Measurements from ENCODE around the gene EPB41L4A.

EPB41L4A gene

GRCh38 chr5:112127861-112128260 is 291.2 kb downstream of the EPB41L4A start:
- Histone ChIP-seq H3K9ac (no peak overlapping the region), H3K4me3 (IDR thresholded peaks at IDR 0.05; ENCODE audit: insufficient read depth, low read depth, low read length) (no peak overlapping the region), H3K27ac (no peak overlapping the region), H3K4me1 (ENCODE audit: low read depth, poor library complexity, severe bottlenecking) (no peaks in the 10 kb centered on the region), H3K36me3 (ENCODE audit: insufficient read depth) (no peaks in the 10 kb centered on the region), H3K4me2 (no peak overlapping the region), H2AFZ (ENCODE audit: low read depth) (no peak overlapping the region), H3K79me2 (ENCODE audit: insufficient read depth, low read depth) (no peaks in the 10 kb centered on the region), H3K27me3 (ENCODE audit: insufficient read depth, low read depth) (no peaks in the 10 kb centered on the region), H4K20me1 (ENCODE audit: insufficient read depth) (no peaks in the 10 kb centered on the region)
- TF ChIP-seq, protein P1, sequence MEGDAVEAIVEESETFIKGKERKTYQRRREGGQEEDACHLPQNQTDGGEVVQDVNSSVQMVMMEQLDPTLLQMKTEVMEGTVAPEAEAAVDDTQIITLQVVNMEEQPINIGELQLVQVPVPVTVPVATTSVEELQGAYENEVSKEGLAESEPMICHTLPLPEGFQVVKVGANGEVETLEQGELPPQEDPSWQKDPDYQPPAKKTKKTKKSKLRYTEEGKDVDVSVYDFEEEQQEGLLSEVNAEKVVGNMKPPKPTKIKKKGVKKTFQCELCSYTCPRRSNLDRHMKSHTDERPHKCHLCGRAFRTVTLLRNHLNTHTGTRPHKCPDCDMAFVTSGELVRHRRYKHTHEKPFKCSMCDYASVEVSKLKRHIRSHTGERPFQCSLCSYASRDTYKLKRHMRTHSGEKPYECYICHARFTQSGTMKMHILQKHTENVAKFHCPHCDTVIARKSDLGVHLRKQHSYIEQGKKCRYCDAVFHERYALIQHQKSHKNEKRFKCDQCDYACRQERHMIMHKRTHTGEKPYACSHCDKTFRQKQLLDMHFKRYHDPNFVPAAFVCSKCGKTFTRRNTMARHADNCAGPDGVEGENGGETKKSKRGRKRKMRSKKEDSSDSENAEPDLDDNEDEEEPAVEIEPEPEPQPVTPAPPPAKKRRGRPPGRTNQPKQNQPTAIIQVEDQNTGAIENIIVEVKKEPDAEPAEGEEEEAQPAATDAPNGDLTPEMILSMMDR (conservative IDR thresholded peaks at IDR 0.05; ENCODE audit: low read depth, low read length) = no peak

DNA sequence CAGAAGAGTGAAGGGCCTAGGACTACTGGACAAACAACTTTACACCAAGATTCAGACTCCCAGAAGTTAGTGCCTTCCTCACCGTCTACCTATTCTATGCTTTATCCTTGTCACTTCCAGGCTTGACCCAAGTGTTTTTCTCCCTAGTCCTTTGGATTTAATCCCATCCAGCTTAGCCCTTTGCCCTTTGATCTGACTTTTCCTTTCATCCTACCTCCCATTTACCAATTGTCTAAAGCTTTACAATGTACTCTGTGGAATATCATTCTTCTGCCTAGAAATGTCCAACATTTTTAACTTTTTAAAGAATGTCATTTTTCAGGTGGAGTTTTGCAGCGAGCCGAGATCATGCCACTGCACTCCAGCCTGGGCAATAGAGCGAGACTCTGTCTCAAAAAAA is 292.1 kb downstream of the EPB41L4A start:
- no peaks in the 10 kb centered on the region for H4K20me1 ChIP-seq (ENCODE audit: insufficient read depth)
- no peak overlapping the region for H3K4me3 ChIP-seq (IDR thresholded peaks at IDR 0.05; ENCODE audit: insufficient read depth, low read depth, low read length)
- TF ChIP-seq, protein P1 (conservative IDR thresholded peaks at IDR 0.05; ENCODE audit: low read depth, low read length) = no peak
- H3K79me2 ChIP-seq (ENCODE audit: insufficient read depth, low read depth) = no peaks in the 10 kb centered on the region
- no peaks in the 10 kb centered on the region for H3K4me1 ChIP-seq (ENCODE audit: low read depth, poor library complexity, severe bottlenecking)
- no peak overlapping the region for H3K27ac ChIP-seq
- H3K27me3 ChIP-seq (ENCODE audit: insufficient read depth, low read depth) = no peaks in the 10 kb centered on the region
- H2AFZ ChIP-seq (ENCODE audit: low read depth) = no peak overlapping the region
- no peak overlapping the region for H3K4me2 ChIP-seq
- no peaks in the 10 kb centered on the region for H3K36me3 ChIP-seq (ENCODE audit: insufficient read depth)
- H3K9ac ChIP-seq = no peak overlapping the region

- H3K9ac ChIP-seq = no peak overlapping the region
- no peak overlapping the region for H3K4me3 ChIP-seq (IDR thresholded peaks at IDR 0.05; ENCODE audit: insufficient read depth, low read depth, low read length)
- no peak overlapping the region for H3K27ac ChIP-seq
- no peaks in the 10 kb centered on the region for H3K36me3 ChIP-seq (ENCODE audit: insufficient read depth)
- no peaks in the 10 kb centered on the region for H4K20me1 ChIP-seq (ENCODE audit: insufficient read depth)
- H3K27me3 ChIP-seq (ENCODE audit: insufficient read depth, low read depth) = no peaks in the 10 kb centered on the region
- H3K4me2 ChIP-seq = no peak overlapping the region
- TF ChIP-seq, protein P1 (conservative IDR thresholded peaks at IDR 0.05; ENCODE audit: low read depth, low read length) = no peak
- H2AFZ ChIP-seq (ENCODE audit: low read depth) = no peak overlapping the region
- H3K79me2 ChIP-seq (ENCODE audit: insufficient read depth, low read depth) = no peaks in the 10 kb centered on the region
- no peaks in the 10 kb centered on the region for H3K4me1 ChIP-seq (ENCODE audit: low read depth, poor library complexity, severe bottlenecking)
Measured at GRCh38 chr5:112125903-112126302, 293.2 kb downstream of the EPB41L4A start.

GRCh38 chr5:112124788-112125187 is 294.3 kb downstream of the EPB41L4A start:
- Histone ChIP-seq H3K4me1 (ENCODE audit: low read depth, poor library complexity, severe bottlenecking) (no peaks in the 10 kb centered on the region), H3K79me2 (ENCODE audit: insufficient read depth, low read depth) (no peaks in the 10 kb centered on the region), H3K27me3 (ENCODE audit: insufficient read depth, low read depth) (no peaks in the 10 kb centered on the region), H2AFZ (ENCODE audit: low read depth) (no peak overlapping the region), H3K36me3 (ENCODE audit: insufficient read depth) (no peaks in the 10 kb centered on the region), H4K20me1 (ENCODE audit: insufficient read depth) (no peaks in the 10 kb centered on the region), H3K4me2 (no peak overlapping the region), H3K4me3 (IDR thresholded peaks at IDR 0.05; ENCODE audit: insufficient read depth, low read depth, low read length) (no peak overlapping the region), H3K9ac (no peak overlapping the region), H3K27ac (no peak overlapping the region)
- TF ChIP-seq, protein P1 (conservative IDR thresholded peaks at IDR 0.05; ENCODE audit: low read depth, low read length) = no peak

Measured in KMS-11 (cell line).